HG03039 (cell line): Measurements from ENCODE around the gene ATP5ME.
"Not testable (repeated sequence)": the region's sequence is repeated elsewhere in the genome, so short reads cannot be mapped to it uniquely, and the experiment has no call there.

ENCODE experiments used
- ATAC-seq: cut with Tn5 transposase; IDR thresholded peaks from one replicate; pipeline ENCODE4 v1.9.1; 2021; ENCODE audit warnings: mild to moderate bottlenecking, moderate library complexity; ENCODE audit not compliant: unreplicated experiment

The ATP5ME gene

DNA sequence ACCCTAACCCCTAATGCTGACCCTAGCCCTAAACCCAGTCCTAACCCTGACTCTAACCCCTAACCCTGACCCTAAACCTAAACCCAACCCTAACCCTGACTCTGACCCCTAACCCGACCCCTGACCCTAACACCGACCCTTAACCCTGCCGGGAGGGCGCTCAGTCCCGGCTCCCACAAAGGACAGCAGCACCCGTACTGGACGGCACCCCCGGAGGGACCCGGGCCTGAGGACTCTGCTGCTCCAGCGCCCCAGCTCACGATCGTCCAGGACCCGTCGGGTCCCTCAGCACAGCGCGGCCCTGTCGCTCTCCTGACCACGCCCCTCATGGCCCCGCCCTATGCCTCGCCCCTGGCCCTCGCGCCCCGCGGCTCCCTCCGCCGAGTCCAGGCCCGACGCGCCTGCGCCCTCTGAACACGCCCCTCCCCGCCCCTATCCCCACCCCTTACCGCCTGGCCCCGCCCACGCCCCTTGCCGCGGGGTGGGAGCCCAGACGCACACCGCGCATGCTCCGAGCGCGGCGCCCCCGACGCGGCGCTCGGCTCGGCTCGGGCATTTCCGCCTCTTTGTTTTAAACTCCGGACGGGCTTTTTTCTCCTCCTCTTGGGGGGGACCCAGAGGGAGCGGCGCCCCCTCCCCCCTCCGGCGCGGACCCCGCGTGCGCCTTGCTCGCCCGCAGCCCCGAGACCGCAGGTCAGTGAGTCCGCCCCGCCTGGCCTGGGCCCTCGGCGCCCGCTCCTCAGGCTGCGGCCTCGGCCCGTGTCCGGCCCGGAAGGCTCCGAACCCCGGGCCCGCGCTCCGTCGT is 31.4 kb upstream of the ATP5ME start, which contains the start of gene PCGF3:
TSS of gene PCGF3 (plus strand) at position 555 of the 805 bp plus-strand sequence. CDS start 27,849 bp downstream, outside the sequence.
- peak; percentile 91 for ATAC-seq

DNA sequence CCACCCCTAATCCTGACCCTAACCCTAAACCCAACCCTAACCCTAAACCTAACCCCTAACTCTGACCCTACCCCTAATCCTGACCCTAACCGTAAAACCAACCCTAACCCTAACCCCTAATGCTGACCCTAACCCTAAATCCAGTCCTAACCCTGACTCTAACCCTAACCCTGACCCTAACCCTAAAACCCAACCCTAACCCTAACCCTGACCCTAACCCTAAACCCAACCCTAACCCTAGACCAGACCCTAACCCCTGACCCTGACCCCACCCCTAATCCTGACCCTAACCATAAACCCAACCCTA is 30.8 kb upstream of the ATP5ME start:
- no peak for ATAC-seq

DNA sequence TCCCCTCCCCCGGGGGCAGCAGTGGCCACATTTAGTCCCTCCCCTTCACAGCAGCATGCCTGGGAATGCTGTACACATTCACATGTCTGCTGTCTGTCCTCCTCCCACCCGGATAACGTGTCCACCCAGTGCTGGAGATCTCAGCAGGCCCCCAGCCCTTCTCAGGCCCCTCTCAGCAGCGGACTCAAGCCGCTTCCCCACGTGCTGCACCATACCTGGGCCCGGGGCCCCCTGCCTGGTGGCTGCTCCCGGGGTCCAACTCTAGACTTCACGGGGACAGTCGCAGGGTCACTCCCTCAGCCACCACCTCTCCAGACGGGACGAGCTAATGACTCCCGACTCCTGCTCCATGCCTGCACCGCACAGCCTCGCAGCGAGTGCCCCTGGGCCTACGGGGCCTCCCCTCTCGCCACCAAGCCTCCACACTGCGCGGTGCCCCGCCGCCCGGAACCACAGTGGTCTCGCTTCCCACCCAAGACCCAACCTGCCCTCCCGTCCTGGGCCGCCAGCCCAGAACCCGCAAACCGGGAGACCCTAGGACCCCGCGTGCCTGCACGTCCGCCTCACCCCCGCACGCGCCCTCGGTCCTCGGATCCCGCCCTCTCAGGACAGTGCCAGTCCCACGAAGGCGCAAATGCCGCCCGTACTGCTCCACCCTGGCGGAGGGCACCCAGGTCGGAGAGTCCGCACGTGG is 30.3 kb upstream of the ATP5ME start:
- ATAC-seq: no peak

DNA sequence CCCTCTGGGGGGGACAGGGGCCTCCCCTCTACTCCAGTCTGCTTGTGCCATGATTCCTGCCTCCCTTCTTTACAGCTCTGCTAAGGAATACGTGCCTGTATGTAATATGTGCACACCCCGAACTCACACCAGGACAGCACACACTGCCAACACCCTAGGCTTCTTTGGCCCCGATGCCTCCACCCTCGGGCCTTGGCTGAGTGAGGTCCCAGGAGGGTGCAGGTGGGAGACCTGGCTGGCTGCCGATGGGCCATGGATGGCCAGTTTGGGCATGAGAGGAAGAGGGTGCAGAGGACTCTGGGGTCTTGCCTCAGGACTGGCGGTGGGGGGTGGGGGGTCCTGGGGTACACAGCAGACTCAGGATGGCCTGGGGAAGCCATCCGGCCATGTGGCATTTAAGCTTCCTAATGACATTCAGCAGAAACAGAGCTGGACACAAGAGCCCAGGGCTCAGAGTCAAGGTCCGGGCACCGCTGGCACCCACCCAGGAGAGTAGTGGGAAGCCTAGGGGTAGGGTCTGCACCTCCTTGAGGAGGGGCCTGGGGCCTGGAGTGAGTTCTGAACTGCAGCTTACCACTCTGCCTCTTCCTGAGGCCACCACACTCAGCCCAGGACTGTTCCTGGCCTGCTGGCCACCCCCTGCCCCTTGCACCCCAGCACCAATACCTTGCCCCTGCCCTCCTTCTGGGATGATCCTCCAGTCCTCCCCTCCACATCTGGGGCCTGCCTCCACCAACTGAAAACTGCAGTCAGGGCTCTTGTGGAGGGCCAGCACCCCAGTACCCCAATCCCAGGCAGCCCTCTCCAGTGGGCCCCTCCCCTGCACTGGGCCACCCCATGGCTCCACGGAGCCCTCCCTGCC is 29.5 kb upstream of the ATP5ME start:
- no peak for ATAC-seq

DNA sequence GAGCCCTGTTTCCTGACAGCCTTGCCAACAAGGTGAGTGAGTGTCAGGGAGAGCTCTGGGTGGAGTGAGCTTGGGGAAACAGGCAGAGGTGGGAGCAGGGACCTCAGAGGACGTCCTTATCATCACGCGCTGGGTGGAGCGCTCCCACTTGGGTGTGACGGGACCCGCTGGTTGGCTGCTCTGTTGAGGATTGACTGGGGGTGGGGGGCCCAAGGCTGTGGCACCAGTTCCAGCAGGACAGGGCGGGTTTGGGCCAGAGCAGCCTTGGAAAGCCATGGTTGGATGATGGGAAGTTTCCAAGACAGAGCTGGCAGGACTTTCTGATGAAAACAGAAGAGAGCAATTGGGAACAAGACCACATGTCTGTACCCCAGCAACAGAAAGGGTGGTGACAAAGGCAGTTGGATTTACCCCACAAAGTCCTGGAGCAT is 28.6 kb upstream of the ATP5ME start:
- ATAC-seq: no peak

DNA sequence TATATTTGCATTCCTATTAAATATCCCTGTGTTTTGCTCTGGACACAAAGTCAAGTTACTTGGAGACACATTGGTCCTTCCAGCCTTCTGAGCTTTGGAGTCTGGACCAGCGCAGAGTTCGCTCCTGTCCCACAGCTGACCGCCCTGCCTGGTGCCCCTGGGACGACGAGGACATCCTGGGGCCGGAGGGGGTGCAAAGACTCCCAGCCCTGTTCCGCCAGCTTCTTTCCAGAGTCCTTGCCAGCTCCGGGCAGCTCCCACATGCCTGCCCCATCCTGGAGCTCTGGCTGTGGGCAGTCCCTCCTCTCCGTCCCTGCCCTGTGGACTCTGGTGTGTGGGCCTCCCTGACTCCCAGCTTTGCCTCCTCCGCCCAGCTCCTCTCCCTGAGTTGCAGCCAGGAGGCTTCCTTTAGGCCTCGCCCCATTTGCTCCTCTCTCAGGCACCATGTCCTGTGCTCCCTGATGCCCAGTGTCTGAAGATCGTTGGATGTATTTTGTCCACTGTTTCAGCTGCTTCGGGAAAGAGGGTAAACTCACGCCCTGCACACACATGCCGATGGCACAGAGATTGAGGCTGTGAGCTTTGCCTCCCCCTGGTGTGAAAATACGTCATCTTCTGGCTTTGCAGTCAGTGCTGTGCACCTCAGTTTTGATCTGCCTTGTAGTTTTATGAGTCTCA is 26.6 kb upstream of the ATP5ME start:
- no peak for ATAC-seq

DNA sequence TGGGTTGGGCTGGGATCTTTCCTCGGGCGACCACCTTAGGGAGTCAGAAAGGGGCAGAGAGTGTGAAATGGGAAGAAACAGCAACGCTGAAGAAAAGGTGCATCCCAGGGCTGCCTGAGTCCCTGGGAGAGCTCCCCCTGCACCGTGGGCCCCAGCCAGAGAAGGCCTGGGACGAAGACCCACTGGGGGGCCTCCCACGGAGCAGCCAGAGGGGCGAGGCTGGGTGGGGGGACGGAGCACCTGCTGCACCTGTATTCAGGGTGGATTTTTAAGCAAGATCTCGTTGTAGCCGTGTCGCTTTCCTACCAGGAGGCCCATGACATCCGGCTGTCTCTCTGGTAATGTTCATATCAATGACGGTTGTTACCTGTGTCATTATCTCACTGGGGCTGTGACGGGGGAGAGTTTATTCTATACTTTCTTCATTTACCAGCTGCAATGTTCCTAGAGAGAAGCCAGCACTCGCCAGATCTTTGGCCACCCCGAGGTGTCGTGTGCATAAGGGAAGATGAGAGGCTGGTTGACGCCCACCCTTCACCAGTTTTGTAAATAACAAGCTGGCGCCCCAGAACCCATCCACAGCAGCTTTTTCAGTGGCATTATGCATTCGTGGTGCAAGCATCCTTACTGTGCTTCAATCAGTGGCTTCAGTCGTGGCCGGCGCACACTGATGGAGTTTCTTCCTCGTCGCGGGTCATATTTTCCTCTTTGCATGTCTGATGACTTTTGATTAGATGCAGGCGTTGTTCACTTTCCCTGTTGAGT is 25.9 kb upstream of the ATP5ME start:
- ATAC-seq: no peak

DNA sequence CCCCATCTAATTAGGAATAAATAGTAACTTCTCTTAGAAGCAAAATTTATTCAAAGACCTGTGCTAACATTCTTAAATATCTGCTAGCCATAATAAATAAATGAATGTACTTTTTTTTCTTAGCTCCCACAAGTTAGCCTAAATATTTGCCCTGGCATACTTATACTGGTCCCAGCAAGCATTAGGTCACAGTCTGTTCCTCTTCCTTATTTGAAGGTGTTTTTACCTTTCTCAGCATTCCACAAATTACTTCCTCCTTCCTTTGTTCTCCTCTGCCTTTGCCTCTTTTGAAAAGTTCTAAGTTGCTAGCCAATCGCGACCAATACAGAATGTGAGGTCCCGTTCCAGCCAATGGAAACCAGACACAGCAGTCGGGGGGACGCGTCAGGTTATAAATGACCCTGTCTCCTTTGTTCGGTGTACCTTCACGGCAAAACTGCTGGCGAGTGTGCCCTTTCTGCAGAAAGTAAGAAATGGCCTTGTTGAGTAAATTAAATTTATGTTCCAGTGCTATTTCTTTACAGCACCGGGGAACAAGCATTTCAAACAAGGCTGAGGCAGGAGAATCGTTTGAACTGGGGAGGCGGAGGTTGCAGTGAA is 20.4 kb upstream of the ATP5ME start:
- not testable (repeated sequence) for ATAC-seq

DNA sequence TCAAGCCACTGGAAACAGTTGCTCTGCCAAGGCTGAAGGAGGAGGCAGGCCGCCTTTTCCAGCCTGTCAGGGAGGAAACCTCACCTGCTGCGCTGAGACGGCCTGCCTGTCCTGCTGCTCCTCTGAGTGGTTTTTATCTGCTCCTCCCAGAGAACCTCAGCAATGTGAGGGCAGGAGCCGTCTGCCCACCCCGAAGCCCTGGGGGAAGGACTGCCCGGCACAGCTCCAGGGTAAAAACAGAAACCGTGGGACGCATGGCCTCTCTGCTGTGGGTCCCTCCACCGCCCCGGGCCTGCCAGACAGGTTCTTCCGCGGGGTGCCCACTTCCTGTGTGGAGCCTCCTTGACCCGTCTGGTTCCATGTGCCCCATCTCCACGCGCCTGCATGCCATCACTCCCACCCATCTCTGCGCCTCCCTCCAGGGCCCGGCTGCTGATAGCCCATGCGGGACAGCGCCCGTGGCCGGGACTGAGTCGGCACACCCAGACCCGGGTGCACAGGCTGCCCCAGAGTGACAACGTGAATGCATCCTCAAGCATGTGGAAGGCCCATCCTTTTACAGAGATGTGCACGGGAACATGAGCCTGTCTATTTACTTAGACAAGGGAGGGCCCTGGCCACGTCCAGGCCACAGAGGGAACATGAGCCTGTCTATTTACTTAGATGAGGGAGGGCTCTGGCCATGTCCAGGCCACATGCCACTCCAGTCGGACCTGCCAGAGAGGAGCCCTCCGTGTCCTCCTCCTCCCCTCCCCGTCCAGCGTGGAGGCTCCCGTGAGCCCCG is 18.9 kb upstream of the ATP5ME start:
- no peak for ATAC-seq

DNA sequence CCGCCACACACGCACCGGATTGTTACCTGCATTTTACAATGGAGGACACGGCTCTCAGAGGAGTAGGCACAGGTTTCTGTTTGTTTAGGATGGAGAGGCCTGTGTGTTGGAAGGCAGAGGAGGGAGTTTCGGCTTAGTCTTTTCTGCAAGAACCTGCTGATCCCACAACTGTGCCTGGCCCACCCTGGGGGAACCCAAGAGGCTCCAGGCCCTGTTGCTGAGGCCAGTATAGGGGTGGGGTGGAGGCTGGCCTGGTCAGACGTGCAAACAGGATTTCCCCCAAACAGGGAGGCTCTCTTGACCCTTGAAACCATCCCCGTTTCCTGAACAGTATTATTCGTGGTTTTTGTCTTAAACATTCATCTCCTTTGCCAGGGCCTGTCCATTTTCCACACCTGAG is 15.6 kb upstream of the ATP5ME start:
- no peak for ATAC-seq

DNA sequence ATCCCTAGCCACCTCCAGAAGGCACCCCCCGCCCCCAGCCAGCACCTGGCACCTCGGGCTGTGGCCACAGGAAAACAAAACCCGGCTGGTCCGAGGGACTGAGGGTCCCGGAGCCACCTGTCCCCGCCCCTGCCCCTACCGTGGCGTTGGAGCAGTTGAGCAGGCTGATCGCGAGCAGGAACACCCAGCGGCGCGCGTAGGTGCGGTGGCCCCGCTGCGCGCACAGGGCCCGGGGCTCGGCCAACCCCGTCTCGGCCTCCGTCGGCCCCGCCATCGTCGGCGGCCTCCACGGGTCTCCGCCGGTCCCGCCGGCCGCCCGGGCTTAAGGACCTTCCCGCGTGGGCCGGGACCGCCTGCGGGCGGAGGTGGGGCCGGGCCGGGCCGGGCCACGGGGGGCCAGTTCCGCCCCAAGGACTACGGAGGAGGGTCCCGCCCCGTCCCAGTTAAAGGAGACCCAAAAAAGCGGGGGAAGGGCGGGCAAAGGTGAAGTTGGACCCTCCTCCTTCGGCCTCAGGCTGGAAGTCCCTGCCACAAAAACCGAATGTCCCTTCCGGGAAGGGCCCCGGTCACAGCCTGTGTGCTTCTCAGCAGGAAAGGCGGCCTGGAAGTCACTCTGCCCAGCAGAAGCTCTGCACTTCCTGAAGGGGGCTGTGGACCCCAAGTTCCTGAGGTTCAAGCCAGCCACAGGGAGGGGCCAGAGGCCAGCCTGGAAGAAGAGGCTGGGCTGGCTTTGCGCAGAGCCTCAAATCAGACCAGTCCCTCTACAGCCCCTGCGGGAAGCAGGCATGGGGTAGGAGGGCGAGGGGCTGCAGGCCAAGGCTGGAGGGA is 15.0 kb upstream of the ATP5ME start, which contains the start of gene SLC49A3:
TSS of gene SLC49A3 (minus strand) at position 298 of the 828 bp plus-strand sequence. CDS start at position 274, 24 bp downstream.
- ATAC-seq: no peak

DNA sequence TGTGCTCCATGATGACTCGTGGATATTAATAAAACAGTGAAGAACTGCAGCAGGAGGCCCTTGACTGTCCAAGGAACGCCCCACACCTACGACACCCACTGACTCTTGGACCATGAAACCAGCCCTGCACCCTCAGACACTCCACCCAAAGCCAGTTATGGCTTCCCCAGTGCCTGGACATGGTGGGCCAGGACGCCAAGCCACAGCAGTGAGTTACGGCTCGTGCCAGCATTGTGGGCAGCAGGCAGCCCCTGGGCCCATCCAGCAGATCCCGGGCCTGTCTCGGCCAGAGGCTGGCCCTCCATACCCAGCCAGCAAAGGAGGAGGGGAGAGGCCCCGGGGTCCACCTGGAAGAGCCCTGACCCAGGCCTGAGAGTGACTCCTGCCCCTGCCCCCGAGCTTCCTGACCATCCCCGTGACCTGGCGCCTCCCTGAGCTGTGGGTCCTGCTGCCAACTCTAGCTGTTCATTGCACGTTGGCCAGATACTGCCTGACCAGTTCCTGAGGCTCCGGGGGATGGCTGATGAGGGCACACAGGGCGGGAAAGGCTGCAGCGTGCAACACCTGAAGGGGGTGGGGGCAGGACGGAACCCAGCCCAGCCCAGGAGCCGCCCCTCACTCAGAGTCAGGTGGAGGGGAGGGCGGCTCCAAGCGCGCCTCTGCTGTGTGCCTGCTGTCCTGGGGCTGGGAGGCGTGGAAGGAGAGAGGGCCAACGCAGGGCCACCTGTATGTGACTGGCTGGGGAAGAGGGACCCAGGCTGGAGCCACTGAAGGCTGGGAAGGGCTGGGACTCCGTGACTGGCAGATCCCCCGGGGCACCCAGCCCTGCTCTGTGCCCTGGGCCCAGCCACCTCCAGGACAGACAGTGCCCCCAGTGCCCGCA is 14.1 kb upstream of the ATP5ME start:
- no peak for ATAC-seq

DNA sequence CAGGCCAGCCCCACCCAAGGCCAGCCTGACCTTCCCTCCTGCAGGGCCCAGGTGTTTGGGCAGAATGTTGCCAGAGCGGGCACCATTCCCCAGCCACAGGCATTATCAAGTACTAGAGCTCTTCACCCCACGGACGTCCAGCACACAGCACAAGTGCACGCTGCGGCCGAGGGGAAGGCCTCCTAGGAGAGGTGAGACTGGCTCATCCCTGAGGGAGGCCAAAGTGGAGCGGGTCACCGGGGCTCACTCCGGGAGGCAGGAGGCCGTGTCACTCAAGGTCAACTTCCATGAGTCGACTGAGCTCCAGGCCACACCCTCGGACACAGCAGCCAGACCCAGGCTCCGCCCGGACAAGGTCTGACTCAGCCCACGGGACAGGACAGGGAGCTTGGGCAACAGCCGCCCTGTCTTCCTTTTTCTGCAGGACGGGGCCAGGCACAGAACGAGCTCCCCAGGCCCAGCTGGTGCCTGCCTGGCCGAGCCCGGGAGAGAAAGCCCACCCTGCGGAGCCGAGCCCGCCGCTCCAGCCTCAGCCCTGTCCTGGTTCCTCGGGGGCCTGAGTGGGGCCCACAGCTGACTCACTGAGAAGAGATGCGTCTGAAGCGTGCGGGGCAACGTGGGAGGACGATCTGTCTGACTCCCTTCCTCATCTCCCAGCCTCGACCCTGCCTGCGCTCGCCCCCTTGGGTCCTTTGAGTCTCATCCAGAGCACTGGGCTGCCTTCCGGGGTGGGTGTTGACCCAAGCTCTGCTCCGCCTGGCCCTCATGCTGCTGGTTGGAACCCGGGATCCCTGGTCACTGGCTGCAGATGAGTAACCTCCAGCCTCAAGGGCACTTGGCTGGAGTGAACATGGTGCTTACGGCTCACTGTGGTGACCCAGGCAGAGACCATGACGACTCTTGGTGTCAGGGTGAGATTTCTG is 13.2 kb upstream of the ATP5ME start:
- ATAC-seq: no peak

DNA sequence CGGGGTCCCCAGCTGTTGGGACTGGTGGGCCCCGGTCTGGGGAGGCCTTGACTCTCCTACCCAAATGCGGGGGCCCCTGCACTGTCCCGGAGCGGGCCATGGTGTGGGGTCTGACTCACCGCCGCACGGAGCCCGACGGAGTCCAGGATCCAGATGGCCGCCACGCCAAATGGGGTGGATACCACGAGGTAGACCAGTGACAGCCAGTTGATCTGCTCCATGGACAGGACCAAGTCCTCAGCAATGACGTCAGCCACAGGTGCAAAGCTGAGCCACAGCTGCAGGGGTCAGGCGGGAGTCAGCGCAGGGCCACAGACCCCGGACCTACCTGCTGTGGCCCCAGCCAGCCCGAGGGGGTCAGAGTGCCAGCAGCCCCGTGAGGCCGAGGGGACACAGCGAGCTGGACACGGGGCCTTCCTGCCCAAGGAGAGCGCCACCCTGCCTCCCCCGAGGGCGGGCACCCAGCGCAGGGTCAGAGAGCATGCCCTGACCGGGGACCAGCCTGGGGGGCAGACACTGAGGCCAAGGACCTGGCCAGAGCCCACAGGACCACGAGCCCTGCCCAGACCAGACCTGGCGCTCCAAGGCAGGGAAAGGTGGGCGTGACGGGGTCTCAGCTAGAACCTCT is 12.5 kb upstream of the ATP5ME start:
- ATAC-seq: no peak

DNA sequence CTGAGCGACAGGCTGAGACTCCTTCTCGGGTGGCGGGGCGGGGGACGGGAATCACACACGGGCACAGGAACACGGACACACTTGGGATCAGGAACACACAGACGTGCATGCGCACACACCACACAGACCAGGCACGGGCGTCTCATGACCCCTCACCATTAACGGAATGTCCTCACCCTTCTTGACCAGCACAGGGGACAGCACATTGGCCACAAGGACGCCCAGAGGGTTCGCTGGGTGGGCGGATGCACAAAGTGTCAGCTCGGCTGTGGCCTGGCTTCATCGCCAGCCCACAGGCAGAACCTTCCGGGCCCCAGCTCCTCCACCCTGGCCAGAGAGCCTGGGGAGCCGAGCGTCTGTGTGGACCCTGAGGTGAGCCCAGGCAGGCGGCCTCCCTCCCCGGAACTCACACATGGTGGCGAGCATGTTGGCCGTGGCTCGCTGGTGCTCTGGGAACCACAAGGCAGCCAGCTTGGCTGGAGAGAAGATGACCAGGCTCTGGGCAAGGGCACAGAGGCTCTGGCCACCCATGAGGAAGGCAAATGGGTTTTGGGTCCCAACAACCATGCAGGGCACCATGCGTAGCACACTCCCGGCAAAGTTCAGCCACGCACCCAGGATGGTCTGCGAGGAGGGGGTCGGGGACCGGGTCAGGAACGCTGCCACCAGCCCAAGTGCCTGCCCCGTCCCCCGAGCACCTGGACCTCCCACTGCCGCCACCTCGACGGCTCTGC is 11.8 kb upstream of the ATP5ME start:
- ATAC-seq: no peak
